Common myeloid progenitor, CD34-positive (primary cell): ENCODE measurements around the gene CDC20.
A peak's percentile ranks its signal among the peaks of the same experiment; 100 is the strongest.

ENCODE experiments used
- CTCF ChIA-PET: fragments of 350-600 bp; sonication (Branson Sonifier 250); formaldehyde crosslinking; loops from one replicate; lab custom pipeline; 2021; ENCODE audit warnings: antibody characterized with exemption; lab: Charles Lee
- POLR2A ChIA-PET: fragments of 350-600 bp; sonication (Branson Sonifier 250); formaldehyde crosslinking; loops from one replicate; lab custom pipeline; 2021; ENCODE audit warnings: antibody characterized with exemption; lab: Charles Lee
- DNase-seq, 3 donors: peaks; one replicate each; pipeline versions ENCODE4 v3.0.0 to v3.0.0-alpha.2; 2013
- H3K27ac ChIP-seq, 2 experiments: 1 replicate in 1 of 2; 2 replicates in 1 of 2; pipeline ENCODE4 v1.7.0; 2013; ENCODE audit warnings: inconsistent platforms in 2 of 2, low read length in 2 of 2, mild to moderate bottlenecking in 2 of 2, low read depth in 1 of 2, moderate library complexity in 1 of 2; ENCODE audit not compliant: severe bottlenecking in 2 of 2, insufficient read depth in 1 of 2, poor library complexity in 1 of 2
- H3K27me3 ChIP-seq, 5 experiments: replicated peaks in 2 of 5; 1 replicate in 3 of 5; 2 replicates in 2 of 5; pipeline versions ENCODE4 v1.6.1 to v1.7.0; 2013; ENCODE audit warnings: low read length in 4 of 5, mild to moderate bottlenecking in 2 of 5, moderate library complexity in 2 of 5, inconsistent platforms in 1 of 5; ENCODE audit not compliant: insufficient read depth in 5 of 5, control insufficient read depth in 4 of 5
- H3K36me3 ChIP-seq, 4 experiments: 1 replicate in 2 of 4; 2 replicates in 2 of 4; pipeline versions ENCODE4 v1.6.1 to v1.7.0; 2013; ENCODE audit warnings: low read length in 3 of 4, control low read depth in 1 of 4, mild to moderate bottlenecking in 1 of 4; ENCODE audit not compliant: control insufficient read depth in 4 of 4, insufficient read depth in 4 of 4
- H3K4me1 ChIP-seq, 4 experiments: 1 replicate in 3 of 4; 2 replicates in 1 of 4; pipeline versions ENCODE4 v1.6.1 to v1.7.1; 2013; ENCODE audit warnings: low read length in 3 of 4, mild to moderate bottlenecking in 3 of 4, control low read depth in 1 of 4, inconsistent platforms in 1 of 4, moderate library complexity in 1 of 4; ENCODE audit not compliant: control insufficient read depth in 4 of 4, insufficient read depth in 4 of 4; ENCODE audit errors: control extremely low read depth in 1 of 4
- H3K4me3 ChIP-seq, 7 experiments: 1 replicate in 4 of 7; 2 replicates in 3 of 7; pipeline versions ENCODE4 v1.5.1 to v1.7.0; 2013; ENCODE audit warnings: mild to moderate bottlenecking in 7 of 7, low read length in 6 of 7, moderate library complexity in 6 of 7, inconsistent platforms in 2 of 7, low read depth in 2 of 7, control low read depth in 1 of 7; ENCODE audit not compliant: insufficient read depth in 4 of 7, control insufficient read depth in 1 of 7; ENCODE audit errors: extremely low read depth in 1 of 7
- H3K9me3 ChIP-seq, 5 experiments: 1 replicate in 4 of 5; 2 replicates in 1 of 5; pipeline versions ENCODE4 v1.6.1 to v1.7.1; 2013; ENCODE audit warnings: low read length in 4 of 5, mild to moderate bottlenecking in 2 of 5, inconsistent platforms in 1 of 5, low read depth in 1 of 5, moderate library complexity in 1 of 5; ENCODE audit not compliant: control insufficient read depth in 4 of 5, insufficient read depth in 2 of 5; ENCODE audit errors: control extremely low read depth in 1 of 5
- WGBS: methylation state at CpG from one replicate; pipeline ENCODE4 v1.1.5; 2013; ENCODE audit not compliant: insufficient coverage; 5-methylcytosine and 5-hydroxymethylcytosine counted together

Gene CDC20

DNA sequence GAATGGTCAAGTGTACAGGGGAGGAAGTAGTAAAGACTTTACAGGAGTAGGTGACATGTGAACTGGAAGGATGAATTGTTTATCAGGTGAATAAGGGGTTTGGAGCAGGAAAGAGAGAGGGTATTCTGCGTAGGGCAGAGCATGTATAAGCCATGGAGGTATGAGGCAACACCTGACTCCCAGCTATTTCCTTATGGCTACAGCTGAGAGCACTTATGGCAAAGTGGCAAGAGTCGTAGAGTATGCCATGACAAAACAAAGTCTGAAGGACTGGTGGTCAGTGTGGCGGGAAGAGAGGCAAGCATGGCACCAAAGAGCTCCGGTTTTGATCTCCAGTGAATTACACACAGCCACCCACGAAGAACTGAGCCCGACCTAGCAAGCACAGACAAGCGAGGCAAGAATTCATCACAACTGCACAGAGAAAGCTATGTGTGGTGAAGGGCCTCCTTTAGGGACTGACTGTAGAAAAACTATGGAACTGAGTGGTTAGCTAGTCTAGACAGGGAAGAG lies 18.0 kb downstream of the CDC20 start:
- Histone ChIP-seq H3K27me3 (no peaks in the 10 kb centered on the region), H3K27ac (no peak overlapping the region), H3K4me3 (no peak overlapping the region), H3K36me3 (peaks cover 0 to 1% (median 0%) of the 10 kb centered on the region in 4 experiments), H3K9me3 (no peaks in the 10 kb centered on the region), H3K4me1 (peaks cover under 1 to 6% (median 4%) of the 10 kb centered on the region in 4 experiments)
- WGBS: 82% methylated on average over 6 of the region's 7 CpGs
- ChIA-PET POLR2A (no interaction called here), CTCF (interaction anchor here (1.2 to 2.1 kb wide), 5 partner anchors 22 to 150 kb away, joined by 3 to 8 read pairs (median 5); no protein-coding TSS in a partner anchor)
- DNase-seq: no peak

- CTCF ChIA-PET: interaction anchor here (1.3 to 2.1 kb wide), 4 partner anchors 20 to 144 kb away, joined by 3 to 6 read pairs (median 4); partner anchors contain the start of gene CDC20
- WGBS: no CpG with 5 or more reads among the region's 1 CpG
Observed at GRCh38 chr1:43377831-43378230, 19.1 kb downstream of the CDC20 start.

DNA sequence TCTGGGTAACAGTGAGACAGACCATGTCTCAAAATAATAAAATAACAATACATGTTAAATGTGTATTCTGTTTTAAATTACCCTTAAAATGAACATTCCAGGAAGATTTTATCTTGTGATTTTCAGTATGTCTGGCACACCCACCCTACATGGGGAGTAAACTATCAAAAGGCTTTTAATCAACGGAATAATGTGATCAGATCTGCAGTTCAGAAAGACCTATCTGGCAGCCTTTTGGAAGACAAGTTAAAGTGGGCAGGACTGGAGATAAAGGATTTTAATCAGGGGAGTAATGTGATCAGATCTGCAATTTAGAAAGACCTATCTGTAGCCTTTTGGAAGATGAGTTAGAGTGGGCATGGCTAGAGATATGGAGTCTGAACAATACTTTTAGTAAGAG lies 20.7 kb downstream of the CDC20 start:
- Histone ChIP-seq H3K9me3 (no peaks in the 10 kb centered on the region), H3K4me1 (peaks cover 2 to 16% (median 7%) of the 10 kb centered on the region in 4 experiments), H3K4me3 (no peak overlapping the region), H3K27ac (no peak overlapping the region), H3K27me3 (no peaks in the 10 kb centered on the region), H3K36me3 (peaks cover 0 to 28% (median 17%) of the 10 kb centered on the region in 4 experiments)
- no peak for DNase-seq
- ChIA-PET POLR2A (no interaction called here), CTCF (no interaction called here)
- WGBS: 100% methylated on average over 1 of the region's 1 CpG

More at GRCh38 chr1:43377831-43378230, 19.1 kb downstream of the CDC20 start:
- Histone ChIP-seq H3K4me1 (peaks cover 2 to 16% (median 7%) of the 10 kb centered on the region in 4 experiments), H3K36me3 (peaks cover 0 to 11% (median 5%) of the 10 kb centered on the region in 4 experiments), H3K27me3 (no peaks in the 10 kb centered on the region), H3K9me3 (no peaks in the 10 kb centered on the region), H3K27ac (no peak overlapping the region), H3K4me3 (no peak overlapping the region)
- POLR2A ChIA-PET: no interaction called here
- no peak for DNase-seq

GRCh38 chr1:43381612-43382011 lies 22.8 kb downstream of the CDC20 start:
- ChIA-PET POLR2A (interaction anchor here (0.5 kb wide), 1 partner anchor 543 kb away, joined by 3 read pairs; no protein-coding TSS in a partner anchor), CTCF (interaction anchor here (0.7 to 3.5 kb wide), 6 partner anchors 9 to 588 kb away, joined by 3 to 20 read pairs (median 3); no protein-coding TSS in a partner anchor)
- 54% methylated on average over 3 of the region's 3 CpGs for WGBS
- H3K4me1 ChIP-seq: peaks cover 2 to 16% (median 7%) of the 10 kb centered on the region in 4 experiments
- H3K36me3 ChIP-seq: peaks cover 13 to 49% (median 35%) of the 10 kb centered on the region in 4 experiments
- no peak overlapping the region for H3K27ac ChIP-seq
- H3K9me3 ChIP-seq: no peaks in the 10 kb centered on the region
- no peaks in the 10 kb centered on the region for H3K27me3 ChIP-seq
- peak; percentile 17 to 50 (median 49) for DNase-seq
- no peak overlapping the region for H3K4me3 ChIP-seq

- H3K4me1 ChIP-seq: peaks cover 2 to 16% (median 7%) of the 10 kb centered on the region in 4 experiments
- ChIA-PET CTCF (interaction anchor here (0.7 to 3.5 kb wide), 8 partner anchors 9 to 589 kb away, joined by 3 to 20 read pairs (median 3); no protein-coding TSS in a partner anchor), POLR2A (interaction anchor here (0.5 kb wide), 1 partner anchor 543 kb away, joined by 3 read pairs; no protein-coding TSS in a partner anchor)
- H3K4me3 ChIP-seq: no peak overlapping the region
- WGBS: 90% methylated on average over 5 of the region's 6 CpGs
- no peaks in the 10 kb centered on the region for H3K9me3 ChIP-seq
- DNase-seq: no peak
- H3K27ac ChIP-seq: no peak overlapping the region
- peaks cover 19 to 54% (median 39%) of the 10 kb centered on the region in 4 experiments for H3K36me3 ChIP-seq
- no peaks in the 10 kb centered on the region for H3K27me3 ChIP-seq
Observed at GRCh38 chr1:43382027-43382779, 23.4 kb downstream of the CDC20 start.

DNA sequence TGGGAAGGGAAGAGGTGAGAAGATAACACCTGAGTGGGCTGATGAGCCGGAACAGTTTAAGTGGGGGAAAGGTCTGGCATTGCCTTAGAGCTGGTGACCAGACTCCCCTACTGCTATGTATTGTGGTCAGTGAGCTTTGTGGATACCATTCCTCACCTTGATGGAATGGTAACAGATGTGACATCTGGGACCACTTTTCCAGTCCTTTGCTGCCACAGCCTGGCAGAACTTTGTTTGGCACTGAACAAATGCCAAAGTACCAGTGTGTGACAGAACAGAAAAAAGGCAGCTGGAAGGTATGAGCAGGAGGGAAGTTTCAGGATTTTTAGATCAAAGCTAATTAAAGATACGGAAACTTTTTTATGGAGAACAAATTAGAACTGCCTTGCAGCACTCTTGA lies 24.7 kb downstream of the CDC20 start:
- ChIA-PET POLR2A (no interaction called here), CTCF (interaction anchor here (1.3 to 3.5 kb wide), 6 partner anchors 15 to 157 kb away, joined by 3 to 20 read pairs (median 5); no protein-coding TSS in a partner anchor)
- peak in 1 of 3 donors; percentile 28 for DNase-seq

More for the DNA sequence above, 24.7 kb downstream of the CDC20 start:
- peaks cover 2 to 20% (median 10%) of the 10 kb centered on the region in 4 experiments for H3K4me1 ChIP-seq
- no peak overlapping the region for H3K4me3 ChIP-seq
- WGBS: 100% methylated on average over 2 of the region's 2 CpGs
- H3K36me3 ChIP-seq: peaks cover 22 to 65% (median 40%) of the 10 kb centered on the region in 4 experiments
- H3K9me3 ChIP-seq: no peaks in the 10 kb centered on the region
- no peaks in the 10 kb centered on the region for H3K27me3 ChIP-seq
- H3K27ac ChIP-seq: no peak overlapping the region
